Measurements from ENCODE around the gene MYH9. TPM values are rescaled to one million over a fixed set of nuclear protein-coding genes. Genes with fewer than 3 reads are reported as not detected.

MYH9 gene
- total and polyA plus RNA-seq, 4 donors: 170 to 1,890 (median 1,068) TPM

DNA sequence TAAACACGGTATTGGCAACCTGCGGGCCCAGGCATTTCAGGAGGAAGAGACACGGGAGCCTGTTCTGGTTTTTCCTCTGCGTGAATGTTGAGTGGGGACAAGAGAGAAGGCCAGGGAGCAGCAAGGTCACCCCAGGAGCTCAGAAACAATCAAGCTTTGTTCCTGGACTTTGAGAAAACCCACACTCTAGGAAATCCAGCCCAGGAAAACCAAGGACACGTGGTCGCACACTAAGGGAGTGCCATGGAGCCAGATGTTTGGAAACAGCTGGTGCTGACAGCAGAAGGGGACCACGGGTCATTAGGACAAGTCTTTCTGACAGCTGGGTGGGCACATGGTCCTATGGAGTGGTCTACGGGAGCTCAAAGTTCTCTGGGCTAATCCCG, 44.1 kb downstream of the MYH9 start:
- ATAC-seq (ENCODE audit: low FRiP score) (no peak), DNase-seq (no peak)
- no peaks in the 10 kb centered on the region for H3K9me3 ChIP-seq (ENCODE audit: control insufficient read depth, low read length)
- peak overlapping the region in 1 of 2 donors; percentile 45 for H3K27ac ChIP-seq (ENCODE audit: low read depth in 1 of 2, low read length in 2 of 2)
- intact Hi-C loops (cut with DNase I): no loop called here
- peaks cover 2 to 4% of the 10 kb centered on the region in 2 donors for H3K4me1 ChIP-seq (ENCODE audit: control insufficient read depth in 1 of 2, insufficient read depth in 2 of 2, low read length in 2 of 2)
- peaks cover 0 to 13% of the 10 kb centered on the region in 2 donors for H3K36me3 ChIP-seq (ENCODE audit: control insufficient read depth in 1 of 2, insufficient read depth in 2 of 2, low read length in 1 of 2)
- no peaks in the 10 kb centered on the region for H3K27me3 ChIP-seq (ENCODE audit: control insufficient read depth in 1 of 2, insufficient read depth in 2 of 2, low read length in 1 of 2)
- no peak overlapping the region for H3K4me3 ChIP-seq (ENCODE audit: low read length in 2 of 2)
- 15 to 22% methylated on average over 9 of the region's 9 CpGs for WGBS, 2 donors

DNA sequence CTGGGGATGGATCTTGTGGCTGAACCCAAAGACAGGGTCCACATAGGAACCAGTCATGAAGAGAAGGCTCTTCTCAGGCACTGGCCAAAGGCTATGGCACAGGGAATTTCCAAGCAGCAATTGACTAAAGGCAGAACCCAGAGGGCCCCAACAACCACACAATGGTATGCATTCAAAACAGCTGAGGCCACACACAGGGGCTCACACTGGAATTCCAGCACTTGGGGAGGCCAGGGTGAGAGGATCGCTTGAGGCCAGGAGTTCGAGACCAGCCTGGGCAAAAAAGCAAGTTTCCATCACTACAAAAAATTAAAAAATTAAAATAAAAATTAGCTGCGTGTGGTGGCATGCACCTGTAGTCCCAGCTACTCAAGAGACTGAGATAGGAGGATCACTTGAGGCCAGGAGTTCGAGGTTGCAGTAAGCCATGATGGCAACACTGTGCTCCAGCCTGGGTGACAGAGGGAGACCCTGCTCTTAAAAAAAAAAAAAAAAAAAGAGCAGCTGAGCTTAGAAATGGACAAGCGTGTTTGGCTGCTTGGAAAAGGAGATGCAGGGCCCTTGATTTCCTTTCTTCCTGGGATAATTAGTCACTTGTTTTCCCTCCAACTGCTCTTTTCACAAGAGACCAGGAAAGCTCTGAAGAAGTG, 44.6 kb downstream of the MYH9 start:
- intact Hi-C loops (cut with DNase I): no loop called here
- Histone ChIP-seq H3K36me3 (ENCODE audit: control insufficient read depth in 1 of 2, insufficient read depth in 2 of 2, low read length in 1 of 2) (peaks cover 0 to 13% of the 10 kb centered on the region in 2 donors), H3K4me1 (ENCODE audit: control insufficient read depth in 1 of 2, insufficient read depth in 2 of 2, low read length in 2 of 2) (peaks cover 2 to 4% of the 10 kb centered on the region in 2 donors), H3K4me3 (ENCODE audit: low read length in 2 of 2) (no peak overlapping the region), H3K27ac (ENCODE audit: low read depth in 1 of 2, low read length in 2 of 2) (peak overlapping the region in 1 of 2 donors; percentile 53), H3K27me3 (ENCODE audit: control insufficient read depth in 1 of 2, insufficient read depth in 2 of 2, low read length in 1 of 2) (no peaks in the 10 kb centered on the region), H3K9me3 (ENCODE audit: control insufficient read depth, low read length) (no peaks in the 10 kb centered on the region)
- no peak for ATAC-seq (ENCODE audit: low FRiP score)
- 47 to 49% methylated on average over 5 of the region's 5 CpGs for WGBS, 2 donors
- DNase-seq: no peak

DNA sequence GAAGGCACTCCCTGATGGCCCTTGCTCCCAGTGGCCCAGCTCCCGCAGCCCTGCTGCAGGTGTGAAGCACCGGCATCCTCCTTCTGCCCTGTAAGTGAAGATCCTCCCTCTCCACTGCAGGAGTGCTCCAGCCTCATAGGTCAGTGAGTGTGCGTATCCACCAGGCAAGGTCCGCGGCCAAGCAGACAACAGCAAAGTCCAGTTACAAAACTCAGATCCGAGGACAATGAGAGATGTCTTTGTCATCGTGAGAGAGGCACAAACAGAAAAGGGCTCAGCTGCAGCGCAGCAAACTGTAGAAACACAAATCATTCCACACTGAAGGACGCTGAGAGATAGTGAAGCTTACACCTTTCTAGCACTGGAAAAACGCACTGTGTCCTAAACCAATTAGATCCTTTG, 46.1 kb downstream of the MYH9 start:
- H3K4me3 ChIP-seq (ENCODE audit: low read length in 2 of 2): no peak overlapping the region
- no peaks in the 10 kb centered on the region for H3K27me3 ChIP-seq (ENCODE audit: control insufficient read depth in 1 of 2, insufficient read depth in 2 of 2, low read length in 1 of 2)
- intact Hi-C loops (cut with DNase I): no loop called here
- no peak overlapping the region for H3K27ac ChIP-seq (ENCODE audit: low read depth in 1 of 2, low read length in 2 of 2)
- no peak for ATAC-seq (ENCODE audit: low FRiP score)
- WGBS, 2 donors: 60 to 69% methylated on average over 10 of the region's 10 CpGs
- H3K36me3 ChIP-seq (ENCODE audit: control insufficient read depth in 1 of 2, insufficient read depth in 2 of 2, low read length in 1 of 2): peaks cover 0 to 14% of the 10 kb centered on the region in 2 donors
- no peaks in the 10 kb centered on the region for H3K9me3 ChIP-seq (ENCODE audit: control insufficient read depth, low read length)
- peaks cover 2 to 4% of the 10 kb centered on the region in 2 donors for H3K4me1 ChIP-seq (ENCODE audit: control insufficient read depth in 1 of 2, insufficient read depth in 2 of 2, low read length in 2 of 2)
- no peak for DNase-seq

DNA sequence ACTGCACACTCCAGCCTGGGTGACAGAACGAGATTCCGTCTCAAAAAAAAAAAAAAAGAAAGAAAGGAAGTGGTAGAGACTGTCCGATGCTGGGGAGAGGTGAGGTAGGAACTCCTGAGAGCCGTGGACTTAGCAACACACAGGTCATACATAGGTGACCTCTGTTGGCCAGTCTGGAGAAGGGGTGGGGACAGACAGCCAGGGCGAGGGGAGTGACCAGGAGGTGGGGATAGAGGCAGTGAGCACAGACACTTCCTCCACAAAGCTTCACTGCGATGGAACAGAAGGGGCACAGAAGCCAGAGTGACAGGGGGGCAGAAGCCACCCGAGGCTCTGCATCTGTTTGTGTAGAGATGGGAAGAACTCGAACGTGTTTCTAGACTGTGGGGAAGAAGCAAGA, 47.1 kb downstream of the MYH9 start:
- Histone ChIP-seq H3K36me3 (ENCODE audit: control insufficient read depth in 1 of 2, insufficient read depth in 2 of 2, low read length in 1 of 2) (peaks cover 0 to 12% of the 10 kb centered on the region in 2 donors), H3K4me1 (ENCODE audit: control insufficient read depth in 1 of 2, insufficient read depth in 2 of 2, low read length in 2 of 2) (peaks cover 0 to 4% of the 10 kb centered on the region in 2 donors), H3K27me3 (ENCODE audit: control insufficient read depth in 1 of 2, insufficient read depth in 2 of 2, low read length in 1 of 2) (no peaks in the 10 kb centered on the region), H3K4me3 (ENCODE audit: low read length in 2 of 2) (no peak overlapping the region), H3K9me3 (ENCODE audit: control insufficient read depth, low read length) (no peaks in the 10 kb centered on the region), H3K27ac (ENCODE audit: low read depth in 1 of 2, low read length in 2 of 2) (peak overlapping the region; percentile 5 to 26)
- intact Hi-C loops (cut with DNase I): no loop called here
- 25 to 32% methylated on average over 9 of the region's 9 CpGs for WGBS, 2 donors
- ATAC-seq (ENCODE audit: low FRiP score): no peak
- no peak for DNase-seq

DNA sequence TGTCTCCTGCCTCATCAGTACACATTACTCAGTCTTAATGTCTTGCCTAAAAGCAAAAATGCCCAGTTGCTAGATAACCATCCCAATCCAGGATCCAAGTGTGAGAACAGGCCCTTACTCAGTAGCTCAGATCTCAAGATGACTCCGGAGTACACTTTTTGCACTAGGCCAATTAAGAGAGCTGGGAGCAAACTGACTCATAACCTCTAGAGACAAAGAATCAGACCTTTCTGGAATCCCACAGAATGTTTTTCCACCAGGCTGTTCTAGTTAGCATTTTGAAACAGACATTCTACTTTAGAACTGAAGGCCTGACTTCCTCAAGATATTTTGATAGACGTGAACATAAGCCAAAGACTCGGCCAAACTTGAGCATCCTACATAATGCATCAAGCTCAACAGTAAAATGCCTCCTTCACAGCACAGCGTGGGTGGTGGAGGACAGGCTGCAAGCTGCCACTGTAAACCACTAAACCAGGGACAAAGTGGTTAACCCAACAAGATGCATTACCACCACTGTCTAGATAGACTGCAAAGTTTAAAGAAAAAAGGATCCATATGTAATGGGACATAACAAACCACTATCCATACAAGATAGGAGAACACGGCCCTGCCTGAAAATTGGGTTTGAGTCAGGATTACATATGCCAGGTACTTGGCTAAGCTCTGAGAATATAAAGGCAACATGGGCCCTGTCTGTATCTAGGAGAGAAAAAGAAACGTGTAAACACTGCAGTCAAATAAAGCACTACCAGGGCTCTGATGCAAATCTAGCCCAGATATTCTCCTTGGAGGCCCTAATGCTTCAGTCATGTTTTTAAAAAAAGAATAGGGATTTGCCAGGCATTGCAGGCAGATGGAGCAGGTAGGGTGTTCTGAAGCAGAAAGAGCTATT, 48.3 kb downstream of the MYH9 start:
- H3K36me3 ChIP-seq (ENCODE audit: control insufficient read depth in 1 of 2, insufficient read depth in 2 of 2, low read length in 1 of 2): peaks cover 0 to 13% of the 10 kb centered on the region in 2 donors
- ATAC-seq (ENCODE audit: low FRiP score) (no peak), DNase-seq (no peak)
- H3K27me3 ChIP-seq (ENCODE audit: control insufficient read depth in 1 of 2, insufficient read depth in 2 of 2, low read length in 1 of 2): no peaks in the 10 kb centered on the region
- 4 to 7% methylated on average over 6 of the region's 6 CpGs for WGBS, 2 donors
- intact Hi-C loops (cut with DNase I): no loop called here
- peak overlapping the region; percentile 63 to 80 for H3K27ac ChIP-seq (ENCODE audit: low read depth in 1 of 2, low read length in 2 of 2)
- H3K4me1 ChIP-seq (ENCODE audit: control insufficient read depth in 1 of 2, insufficient read depth in 2 of 2, low read length in 2 of 2): peaks cover 3 to 5% of the 10 kb centered on the region in 2 donors
- H3K9me3 ChIP-seq (ENCODE audit: control insufficient read depth, low read length): no peaks in the 10 kb centered on the region
- no peak overlapping the region for H3K4me3 ChIP-seq (ENCODE audit: low read length in 2 of 2)

DNA sequence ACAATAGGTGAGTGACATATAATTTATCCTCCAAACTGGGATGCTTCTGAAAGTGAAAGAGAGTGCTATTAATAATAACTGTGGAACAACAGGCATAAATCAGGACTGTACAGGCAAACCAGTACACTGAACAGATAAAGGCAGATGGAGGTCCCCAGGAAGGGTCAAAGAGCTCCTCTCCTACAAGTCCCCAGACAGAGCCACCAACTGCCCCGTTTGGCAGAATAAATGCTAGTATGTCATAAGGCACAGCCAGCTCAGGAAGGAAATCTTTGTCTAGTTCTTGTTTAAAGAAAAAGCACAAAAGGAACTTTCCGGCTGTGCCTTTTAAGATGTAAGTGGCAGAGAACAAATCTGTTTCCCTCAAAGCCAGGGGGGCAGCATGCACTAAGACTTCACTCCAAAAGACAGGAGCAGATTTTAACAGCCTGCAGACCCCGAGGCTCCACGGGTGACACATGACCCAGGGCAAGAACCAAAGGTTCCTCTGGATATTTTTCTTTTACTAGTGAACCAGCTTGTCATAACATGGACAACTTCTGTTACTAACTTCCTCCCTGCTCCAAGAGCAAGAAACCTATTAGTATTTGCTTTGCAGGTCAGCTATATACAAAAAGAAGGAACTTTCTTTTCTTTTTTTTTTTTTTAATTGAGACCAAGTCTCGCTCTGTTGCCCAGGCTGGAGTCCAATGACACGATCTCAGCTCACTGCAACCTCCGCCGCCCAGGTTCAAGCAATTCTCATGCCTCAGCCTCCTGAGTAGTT, 50.2 kb downstream of the MYH9 start:
- DNase-seq (no peak), ATAC-seq (ENCODE audit: low FRiP score) (no peak)
- Histone ChIP-seq H3K27ac (ENCODE audit: low read depth in 1 of 2, low read length in 2 of 2) (peak overlapping the region; percentile 34 to 90), H3K4me1 (ENCODE audit: control insufficient read depth in 1 of 2, insufficient read depth in 2 of 2, low read length in 2 of 2) (peaks cover 3 to 15% of the 10 kb centered on the region in 2 donors), H3K4me3 (ENCODE audit: low read length in 2 of 2) (no peak overlapping the region), H3K27me3 (ENCODE audit: control insufficient read depth in 1 of 2, insufficient read depth in 2 of 2, low read length in 1 of 2) (no peaks in the 10 kb centered on the region), H3K9me3 (ENCODE audit: control insufficient read depth, low read length) (no peaks in the 10 kb centered on the region), H3K36me3 (ENCODE audit: control insufficient read depth in 1 of 2, insufficient read depth in 2 of 2, low read length in 1 of 2) (peaks cover 4 to 17% of the 10 kb centered on the region in 2 donors)
- intact Hi-C loops (cut with DNase I): no loop called here
- WGBS, 2 donors: 10 to 12% methylated on average over 8 of the region's 8 CpGs

DNA sequence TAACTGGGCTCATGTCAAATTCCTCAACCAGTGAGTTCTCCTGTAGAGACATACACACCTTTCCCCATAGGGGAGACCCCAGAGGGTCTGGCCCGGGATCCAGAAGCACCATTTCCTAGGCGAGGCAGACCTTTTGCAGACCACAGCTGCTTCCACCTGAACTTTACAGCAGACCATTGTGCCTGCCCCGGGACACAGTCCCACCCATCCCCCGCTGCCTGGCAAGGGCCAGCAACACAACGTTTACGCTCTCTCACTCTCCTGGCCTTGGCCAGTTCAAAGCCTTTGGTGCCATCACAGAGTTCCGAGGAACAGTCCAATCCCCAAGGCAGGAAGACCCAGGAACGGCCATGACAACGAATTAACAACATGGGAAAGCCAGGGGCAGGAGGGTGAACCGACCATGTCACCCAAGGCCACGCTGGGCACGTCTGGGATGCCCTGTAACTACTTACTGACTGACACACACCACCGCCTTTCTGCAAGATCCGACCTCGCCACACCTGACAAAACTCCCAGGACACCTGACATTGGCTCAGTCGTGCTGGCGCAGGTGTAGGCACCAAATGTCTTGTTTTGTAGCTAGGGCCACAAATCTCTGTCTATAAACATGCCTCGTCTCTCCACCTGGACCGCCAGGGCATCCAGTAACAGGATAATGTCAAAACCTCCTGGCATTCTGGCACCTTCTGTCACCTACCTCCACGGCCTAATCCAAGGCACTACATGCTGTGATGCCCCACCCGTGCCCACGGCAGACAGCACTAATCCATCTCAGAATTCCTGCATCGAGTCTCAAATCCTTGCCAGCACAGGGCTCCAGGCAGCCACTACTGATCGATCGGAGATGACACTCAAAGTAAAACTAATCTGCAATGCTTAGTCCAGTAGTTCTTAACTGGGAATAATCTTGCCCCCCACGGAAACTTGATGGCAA, 51.3 kb downstream of the MYH9 start:
- intact Hi-C loops (cut with DNase I): no loop called here
- ATAC-seq (ENCODE audit: low FRiP score): no peak
- peaks cover 3 to 15% of the 10 kb centered on the region in 2 donors for H3K4me1 ChIP-seq (ENCODE audit: control insufficient read depth in 1 of 2, insufficient read depth in 2 of 2, low read length in 2 of 2)
- H3K27ac ChIP-seq (ENCODE audit: low read depth in 1 of 2, low read length in 2 of 2): peak overlapping the region; percentile 46 to 90
- no peak for DNase-seq
- no peak overlapping the region for H3K4me3 ChIP-seq (ENCODE audit: low read length in 2 of 2)
- no peaks in the 10 kb centered on the region for H3K27me3 ChIP-seq (ENCODE audit: control insufficient read depth in 1 of 2, insufficient read depth in 2 of 2, low read length in 1 of 2)
- 50 to 52% methylated on average over 26 of the region's 26 CpGs for WGBS, 2 donors
- peaks cover 4 to 16% of the 10 kb centered on the region in 2 donors for H3K36me3 ChIP-seq (ENCODE audit: control insufficient read depth in 1 of 2, insufficient read depth in 2 of 2, low read length in 1 of 2)
- no peaks in the 10 kb centered on the region for H3K9me3 ChIP-seq (ENCODE audit: control insufficient read depth, low read length)

DNA sequence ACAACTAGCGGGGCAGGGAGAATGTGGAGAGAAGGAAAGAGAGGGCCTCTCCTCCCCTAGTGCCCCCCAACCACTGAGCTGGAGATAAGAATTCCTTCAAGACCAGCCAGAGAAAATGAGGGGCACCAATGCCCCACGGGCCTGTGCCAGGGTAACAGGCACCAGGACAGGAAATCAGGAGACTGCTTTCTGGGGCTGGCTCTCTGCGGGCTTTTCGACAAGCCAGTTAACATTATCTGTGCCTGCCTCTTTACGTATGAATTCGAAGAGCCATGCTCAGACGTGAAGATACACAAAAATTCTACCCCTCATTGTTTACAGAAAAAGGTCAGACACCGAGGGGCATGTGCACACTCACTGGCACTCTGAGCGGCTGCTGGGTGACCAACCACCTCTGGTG, 52.1 kb downstream of the MYH9 start:
- H3K4me1 ChIP-seq (ENCODE audit: control insufficient read depth in 1 of 2, insufficient read depth in 2 of 2, low read length in 2 of 2): peaks cover 3 to 15% of the 10 kb centered on the region in 2 donors
- H3K36me3 ChIP-seq (ENCODE audit: control insufficient read depth in 1 of 2, insufficient read depth in 2 of 2, low read length in 1 of 2): peaks cover 4 to 9% of the 10 kb centered on the region in 2 donors
- no peak for ATAC-seq (ENCODE audit: low FRiP score)

More for the DNA sequence above, 52.1 kb downstream of the MYH9 start:
- intact Hi-C loops (cut with DNase I): no loop called here
- Histone ChIP-seq H3K9me3 (ENCODE audit: control insufficient read depth, low read length) (no peaks in the 10 kb centered on the region), H3K27me3 (ENCODE audit: control insufficient read depth in 1 of 2, insufficient read depth in 2 of 2, low read length in 1 of 2) (no peaks in the 10 kb centered on the region), H3K27ac (ENCODE audit: low read depth in 1 of 2, low read length in 2 of 2) (peak overlapping the region; percentile 81 to 97), H3K4me3 (ENCODE audit: low read length in 2 of 2) (no peak overlapping the region)
- no peak for DNase-seq
- WGBS, 2 donors: 5% methylated on average over 9 of the region's 9 CpGs

All from aorta (tissue), 5 donors.